EH (cell line): ENCODE measurements around the gene BCL7A.

Experiments
- DNase-seq: peaks from one replicate; pipeline ENCODE4 v3.0.0-alpha.2; 2015; ENCODE audit warnings: low read depth

The BCL7A gene

GRCh38 chr12:122001466-122002209 lies 20.0 kb upstream of the BCL7A start:
- no peak for DNase-seq

DNA sequence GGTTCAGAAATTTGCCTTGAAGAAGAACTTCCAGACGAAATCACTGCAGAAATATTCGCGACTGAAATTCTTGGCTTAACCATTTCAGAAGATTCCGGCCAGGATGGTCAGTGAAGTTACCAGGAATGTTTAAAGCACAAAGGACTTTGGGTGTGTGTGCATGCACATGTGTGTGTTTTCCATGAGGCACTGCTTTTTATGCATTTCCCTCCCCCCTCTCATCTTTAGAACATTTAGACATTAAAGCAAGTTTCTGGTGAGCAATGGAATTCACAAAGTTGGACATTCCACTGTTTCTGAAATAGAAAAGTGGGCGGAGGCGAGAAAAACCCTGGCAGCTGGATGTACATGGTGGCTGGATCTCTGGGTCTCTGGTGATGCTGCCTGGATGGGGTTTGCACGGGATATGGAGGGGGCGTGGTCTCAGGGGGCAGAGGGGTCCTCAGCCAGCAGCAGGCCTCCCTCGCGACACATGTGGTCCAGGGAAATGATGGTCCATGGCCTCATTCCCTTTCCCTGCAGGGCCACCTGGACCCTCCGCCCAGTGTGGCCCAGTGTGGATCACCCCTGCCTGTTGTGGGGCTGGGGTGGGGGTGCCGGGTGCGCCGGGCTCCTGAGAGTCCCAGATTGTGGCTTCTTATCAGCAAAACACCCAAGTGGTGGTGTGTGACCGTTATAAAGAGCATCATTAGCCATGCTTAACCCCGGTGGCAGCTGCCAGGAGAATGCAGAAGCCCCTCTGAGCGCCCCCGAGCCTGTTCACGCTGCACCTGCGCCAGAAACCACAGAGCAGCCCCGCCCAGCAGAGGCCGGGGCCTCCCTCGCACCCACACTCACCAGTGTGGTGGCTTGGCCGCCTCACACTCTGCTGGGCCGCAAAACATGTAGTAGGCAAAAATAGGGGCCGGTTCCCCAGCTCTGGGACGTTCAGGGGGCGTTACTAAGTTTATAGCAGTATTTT lies 17.8 kb upstream of the BCL7A start:
- DNase-seq: peak; percentile 76

DNA sequence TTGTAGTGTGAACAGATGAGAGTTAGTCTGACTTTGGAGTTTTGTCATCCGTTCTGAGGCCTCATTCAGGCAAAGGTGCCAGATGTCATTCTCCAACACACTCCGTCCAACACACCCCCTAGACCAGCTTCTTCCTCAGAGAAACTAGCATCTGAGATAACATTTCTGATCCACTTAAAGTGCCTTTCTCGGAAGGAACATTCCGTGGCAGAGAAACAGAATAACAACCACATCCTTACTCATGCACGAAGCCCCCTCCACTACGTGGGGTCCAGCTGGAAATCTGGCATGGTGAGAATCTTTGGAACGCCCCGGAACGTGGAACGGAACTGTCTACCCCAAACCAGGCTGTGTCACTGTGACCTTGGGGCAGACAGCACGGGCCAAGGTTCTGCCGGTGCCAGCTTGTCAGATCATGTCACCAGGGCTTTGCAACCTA lies 17.0 kb upstream of the BCL7A start:
- DNase-seq: peak; percentile 72

GRCh38 chr12:122005252-122005776 lies 16.4 kb upstream of the BCL7A start:
- no peak for DNase-seq

DNA sequence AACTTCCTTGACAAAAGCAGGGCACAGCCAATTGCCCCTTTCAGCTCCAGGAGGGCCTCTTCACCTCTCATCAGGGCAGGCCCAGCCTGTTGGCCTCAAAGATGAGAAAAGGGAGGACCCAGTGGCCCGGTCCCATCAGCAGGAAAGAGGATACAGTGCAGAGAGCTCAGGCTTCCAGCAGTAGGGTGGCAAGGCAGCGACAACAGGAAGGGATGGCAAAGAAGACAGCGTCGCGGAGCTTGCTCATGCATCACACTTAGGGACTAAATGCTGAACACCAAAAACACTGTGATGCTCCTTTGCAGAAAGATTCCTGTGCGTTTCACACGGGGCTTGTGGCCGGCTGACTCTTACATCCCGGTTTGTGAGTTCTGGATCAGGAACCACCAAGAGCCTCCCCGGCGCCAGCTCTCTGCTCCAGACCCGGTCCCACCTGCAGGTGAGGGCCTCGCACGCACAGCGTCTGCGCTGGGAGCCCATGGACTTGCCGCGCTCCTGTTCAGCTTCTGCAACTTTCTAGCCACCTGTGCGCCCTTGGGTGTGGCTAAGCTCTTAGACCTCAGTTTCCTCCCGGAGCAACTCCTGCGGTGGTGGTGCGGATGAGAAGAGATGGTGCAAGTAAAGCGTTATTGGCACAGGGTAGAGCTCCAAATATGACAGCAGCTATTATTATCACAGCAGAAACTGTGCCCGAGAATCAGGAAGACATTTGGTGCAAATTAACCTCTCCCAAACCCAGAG lies 15.3 kb upstream of the BCL7A start:
- no peak for DNase-seq

GRCh38 chr12:122009741-122010140 lies 11.9 kb upstream of the BCL7A start:
- no peak for DNase-seq

DNA sequence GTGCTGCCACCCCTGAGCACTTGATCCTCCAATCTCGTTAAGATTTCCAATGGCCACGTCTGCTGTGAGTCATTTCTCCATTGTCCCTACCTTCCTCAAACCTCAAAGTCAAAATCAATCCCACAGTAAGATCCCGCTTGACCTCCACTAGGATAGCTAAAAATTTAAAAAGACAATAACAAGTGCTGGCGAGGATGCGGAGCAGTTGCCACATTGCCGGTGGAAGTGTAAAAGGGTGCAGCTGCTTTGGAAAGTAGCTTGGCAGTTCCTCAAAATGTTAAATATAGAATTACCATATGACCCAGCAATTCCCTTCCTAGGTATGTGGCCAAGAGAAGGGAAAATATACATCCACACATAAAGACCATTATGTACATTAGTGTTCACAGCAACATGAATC lies 9.5 kb upstream of the BCL7A start:
- no peak for DNase-seq

- DNase-seq: no peak
These were observed 8.5 kb upstream of the BCL7A start for GRCh38 chr12:122013136-122013535.

DNA sequence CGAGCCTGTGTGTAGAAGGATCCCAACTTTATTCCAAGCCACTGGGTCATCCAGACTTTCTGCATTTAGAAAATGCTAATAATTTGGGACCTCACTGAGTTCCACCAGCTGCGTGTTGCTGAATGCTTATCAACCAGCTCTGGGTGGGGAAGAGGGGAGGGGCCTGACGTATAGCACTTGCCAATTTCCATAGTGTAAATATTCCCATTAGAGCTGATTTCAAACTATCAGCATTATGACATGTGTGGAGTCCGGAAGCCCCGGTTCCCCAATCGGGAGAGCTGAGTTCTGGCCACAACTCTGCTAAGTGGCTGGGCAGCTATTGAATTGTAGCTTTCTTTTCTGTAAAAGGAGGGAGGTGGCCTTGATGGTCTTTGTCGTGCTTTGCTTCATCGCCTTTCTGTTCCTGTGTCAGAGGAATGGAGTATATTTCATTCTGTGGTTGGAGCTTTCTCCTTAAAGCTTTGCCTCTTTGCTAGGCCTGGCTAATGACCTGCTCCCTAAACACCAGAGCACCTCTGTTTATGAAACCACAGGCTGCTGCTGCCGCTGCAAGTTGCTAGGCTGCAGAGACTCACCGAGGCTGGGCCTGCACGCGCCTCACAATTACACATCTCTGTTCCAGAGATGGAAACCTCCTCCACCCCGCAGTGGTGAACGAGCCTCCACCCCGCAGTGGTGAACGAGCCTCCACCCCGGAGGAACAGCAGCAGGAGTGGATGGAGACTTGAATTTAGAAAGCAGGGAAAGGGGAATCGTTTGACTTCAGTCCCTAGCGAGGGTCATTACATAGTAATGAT lies 7.7 kb upstream of the BCL7A start:
- DNase-seq: no peak

- DNase-seq: no peak
These were observed 6.9 kb upstream of the BCL7A start for GRCh38 chr12:122014781-122015180.

DNA sequence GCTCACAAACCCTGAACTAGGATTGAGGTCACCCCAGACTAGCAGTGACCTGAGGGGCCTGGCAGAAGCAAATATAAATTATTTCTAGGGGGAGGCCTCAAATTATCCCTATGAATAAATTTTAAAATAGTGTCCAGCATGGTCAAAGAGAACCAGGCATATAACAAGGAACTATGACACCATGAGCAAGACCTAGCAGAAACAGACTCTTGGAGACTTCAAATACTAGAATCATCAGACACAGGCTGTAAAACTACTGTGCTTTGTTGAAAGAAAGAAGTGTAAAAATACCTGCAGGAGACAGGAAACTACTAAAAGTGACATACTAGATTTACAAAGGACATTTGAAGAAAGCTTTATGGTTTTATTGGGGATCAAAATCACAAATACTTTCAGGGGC lies 3.2 kb upstream of the BCL7A start:
- no peak for DNase-seq

- DNase-seq: no peak
These were observed 2.7 kb upstream of the BCL7A start for GRCh38 chr12:122018937-122019336.

GRCh38 chr12:122020795-122021192 lies 890 bp upstream of the BCL7A start:
- DNase-seq: no peak

DNA sequence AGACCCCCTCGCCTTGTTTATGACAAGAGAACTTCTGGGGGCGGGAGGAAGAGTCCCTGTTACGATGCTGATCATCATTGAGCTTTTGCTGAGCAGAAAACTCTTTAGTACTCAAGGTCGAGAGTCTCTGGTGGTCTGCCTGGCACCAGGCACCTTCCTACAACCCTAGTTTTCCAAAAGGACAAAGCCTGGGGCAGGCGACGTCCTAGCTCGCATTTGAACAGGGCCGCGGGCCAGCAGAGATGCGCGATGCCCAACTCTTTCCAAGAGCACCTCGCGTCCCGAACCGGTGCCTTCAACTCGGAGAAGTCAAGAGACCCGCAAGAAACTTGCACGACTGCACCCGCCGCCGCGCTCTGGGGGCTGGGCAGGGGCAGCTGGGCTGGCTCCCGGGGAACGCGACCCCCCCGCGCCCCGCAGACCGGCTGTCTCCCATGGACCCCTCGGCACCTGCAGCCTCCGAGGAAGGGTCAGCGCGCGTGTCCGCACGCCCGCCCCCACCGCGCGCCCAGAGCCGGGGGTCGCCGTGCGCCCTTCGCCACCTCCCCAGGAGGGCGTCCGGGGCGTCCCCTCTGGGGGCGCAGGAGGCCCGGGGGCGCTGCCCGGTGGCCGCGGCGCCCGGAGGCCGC lies 377 bp upstream of the BCL7A start:
- DNase-seq: peak; percentile 38

DNA sequence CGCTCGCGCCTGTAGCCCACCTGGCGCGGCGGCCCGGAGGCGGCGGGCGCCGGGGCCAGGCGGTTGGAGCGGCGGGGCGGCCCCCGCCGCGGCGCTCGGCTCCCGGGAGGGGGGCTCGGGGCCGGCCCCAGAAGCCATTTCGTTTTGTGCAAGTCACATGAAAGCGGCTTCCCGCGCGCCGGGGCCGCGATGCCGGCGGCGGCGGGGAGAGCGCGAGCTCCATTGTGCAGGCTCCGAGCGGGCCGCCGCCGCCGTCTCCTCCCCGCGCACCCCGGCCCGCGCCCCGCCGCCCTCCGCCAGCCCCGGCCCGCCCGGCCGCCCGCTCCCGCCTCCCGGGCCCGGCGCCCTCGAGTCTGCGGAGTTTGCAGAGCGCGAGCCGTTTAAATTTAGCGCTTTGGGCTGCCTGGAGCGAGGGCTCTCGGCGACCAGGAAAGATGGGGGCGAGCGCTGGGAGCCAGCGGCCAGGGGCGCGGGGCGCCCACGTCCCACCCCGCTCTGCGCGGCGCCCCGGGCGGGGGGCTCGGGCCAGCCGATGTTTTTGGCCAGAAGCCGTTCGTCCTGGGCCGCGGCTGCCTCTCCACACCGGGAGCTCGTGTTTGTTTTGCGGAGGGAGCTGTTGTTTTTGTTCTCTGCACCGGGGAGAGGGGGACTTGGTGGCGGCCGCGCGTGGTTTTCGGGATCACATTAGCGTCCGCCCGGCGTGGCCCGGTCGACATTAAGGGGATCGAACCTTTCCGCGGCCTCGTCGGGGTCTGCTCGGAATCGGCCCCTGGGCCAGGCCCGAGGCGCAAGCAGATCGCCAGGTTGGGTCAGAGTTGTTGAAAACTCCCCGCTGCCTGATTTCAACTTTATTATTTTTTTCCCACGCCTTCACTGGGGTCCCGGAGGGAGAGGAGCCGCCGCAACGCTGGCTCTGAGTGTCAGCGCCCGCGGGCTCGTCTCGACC lies 982 bp downstream of the BCL7A start:
- DNase-seq: peak; percentile 39

- peak; percentile 77 for DNase-seq
These were observed 1.9 kb downstream of the BCL7A start for GRCh38 chr12:122023339-122024131.

DNA sequence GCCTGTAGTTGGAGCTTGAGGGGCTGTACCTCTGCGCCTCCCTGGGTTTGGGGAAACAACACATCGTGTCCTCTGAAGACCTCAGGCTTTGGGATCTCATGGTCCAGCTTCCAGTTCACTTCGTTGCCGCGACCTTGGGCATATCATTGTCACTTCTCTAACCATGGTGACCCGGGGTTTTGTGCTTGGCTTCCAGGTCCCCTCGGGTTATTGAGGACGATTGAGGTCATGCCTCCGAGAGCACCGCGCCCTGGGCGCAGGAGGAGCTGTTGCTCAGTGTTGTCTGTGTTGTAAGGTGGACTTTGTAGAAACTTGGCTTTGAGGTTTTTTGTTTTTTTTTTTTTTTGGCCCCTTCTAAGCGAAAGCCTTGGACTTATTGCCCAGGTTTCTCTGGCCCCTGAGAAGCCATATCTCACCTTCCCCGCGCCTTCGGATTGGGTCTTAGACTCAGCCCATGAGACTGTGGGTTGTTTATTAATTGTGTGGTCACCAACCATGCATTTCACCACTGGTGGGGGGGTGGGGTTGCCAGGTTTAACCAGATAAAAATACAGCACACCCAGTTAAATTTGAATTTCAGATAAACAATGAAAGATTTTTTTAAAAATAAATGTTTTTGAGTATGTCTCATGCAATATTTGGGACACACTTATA lies 2.6 kb downstream of the BCL7A start:
- DNase-seq: no peak

GRCh38 chr12:122026706-122027333 lies 5.1 kb downstream of the BCL7A start:
- DNase-seq: no peak
